Uterus (tissue), 4 donors: ENCODE data around the gene KRTAP10-3. TPM values are rescaled to one million over a fixed set of nuclear protein-coding genes. Genes with fewer than 3 reads are reported as not detected.

Experiments
- DNase-seq, 2 donors: peaks; one replicate each; pipeline ENCODE4 v3.0.0-alpha.2; 2019 to 2020
- H3K27ac ChIP-seq, 2 donors: fragments of 200-600 bp; sonication (generic); 1 replicate in 1 of 2; 2 replicates in 1 of 2; pipeline ENCODE4 v1.5.1; 2016 to 2018
- H3K27me3 ChIP-seq, 2 donors: fragments of 200-600 bp; sonication (generic); one replicate each; pipeline ENCODE4 v1.5.1; 2018 to 2019; ENCODE audit warnings: control low read depth in 1 of 2
- H3K36me3 ChIP-seq, 2 donors: fragments of 200-600 bp; sonication (generic); one replicate each; pipeline ENCODE4 v1.5.1; 2019; ENCODE audit warnings: control low read depth in 1 of 2
- H3K4me1 ChIP-seq, 2 donors: fragments of 200-600 bp; sonication (generic); one replicate each; pipeline ENCODE4 v1.5.1; 2018 to 2019; ENCODE audit warnings: control low read depth in 1 of 2
- H3K4me3 ChIP-seq, 2 donors: fragments of 200-600 bp; sonication (generic); 1 replicate in 1 of 2; 2 replicates in 1 of 2; pipeline ENCODE4 v1.5.1; 2018 to 2019; ENCODE audit warnings: mild to moderate bottlenecking in 1 of 2
- H3K9me3 ChIP-seq, 2 donors: fragments of 200-600 bp; sonication (generic); one replicate each; pipeline ENCODE4 v1.5.1; 2019; ENCODE audit warnings: control low read depth in 1 of 2
- CTCF ChIP-seq, 4 experiments: fragments of 200-600 bp in 2 of 4; fragments of 450-650 bp in 2 of 4; sonication (generic) in 2 of 4; IDR thresholded peaks; one replicate each; pipeline ENCODE4 v1.5.1; 2016 to 2019; ENCODE audit warnings: antibody characterized with exemption in 4 of 4, mild to moderate bottlenecking in 2 of 4, moderate library complexity in 1 of 4
- POLR2A ChIP-seq, 2 donors: fragments of 450-650 bp; IDR thresholded peaks; one replicate each; pipeline ENCODE4 v1.6.1; 2016; ENCODE audit warnings: antibody characterized with exemption in 2 of 2, mild to moderate bottlenecking in 1 of 2, moderate library complexity in 1 of 2
- intact Hi-C: fragments of 100-400 bp; cut with DNase I; formaldehyde crosslinking; loops from one replicate; pipeline ENCODE4 v1.15.1; 2023; ENCODE audit warnings: low total_unique reads
- total RNA-seq, 4 donors: library from RNA; depleted of rRNA in 3 of 4; stranded (reverse); fragments of >200 nt in 3 of 4; gene quantifications; one replicate each; pipeline versions ENCODE4 v1.1.0 to v1.2.4, GENCODE V29; 2014 to 2023
- donor health status: DM: yes; HTN: yes; CAD: no.

KRTAP10-3 gene
- total RNA-seq, 4 donors from 2014 or later, result not detected

GRCh38 chr21:44569861-44570517, 11.4 kb upstream of the KRTAP10-3 start:
- H3K36me3 ChIP-seq, result no peaks in the 10 kb centered on the region
- H3K9me3 ChIP-seq, result no peaks in the 10 kb centered on the region
- no peaks in the 10 kb centered on the region for H3K27me3 ChIP-seq
- H3K4me3 ChIP-seq, result no peak overlapping the region
- no peak for TF ChIP-seq POLR2A (IDR thresholded peaks at IDR 0.05)
- TF ChIP-seq CTCF (IDR thresholded peaks at IDR 0.05), result no peak
- H3K4me1 ChIP-seq, result no peaks in the 10 kb centered on the region
- no peak for DNase-seq
- H3K27ac ChIP-seq, result no peak overlapping the region
- intact Hi-C loops, result no loop called here

- no peak for DNase-seq
- no peak overlapping the region for H3K27ac ChIP-seq
- no peaks in the 10 kb centered on the region for H3K27me3 ChIP-seq
- no peaks in the 10 kb centered on the region for H3K4me1 ChIP-seq
- intact Hi-C loops, result no loop called here
- no peaks in the 10 kb centered on the region for H3K36me3 ChIP-seq
- H3K9me3 ChIP-seq, result no peaks in the 10 kb centered on the region
- TF ChIP-seq POLR2A (IDR thresholded peaks at IDR 0.05) (no peak), CTCF (IDR thresholded peaks at IDR 0.05) (no peak)
- H3K4me3 ChIP-seq, result no peak overlapping the region
Observed at GRCh38 chr21:44568667-44569556, 10.3 kb upstream of the KRTAP10-3 start.

- H3K27me3 ChIP-seq, result no peaks in the 10 kb centered on the region
- no peaks in the 10 kb centered on the region for H3K9me3 ChIP-seq
- H3K4me3 ChIP-seq, result no peak overlapping the region
- H3K27ac ChIP-seq, result no peak overlapping the region
- TF ChIP-seq CTCF (IDR thresholded peaks at IDR 0.05) (no peak), POLR2A (IDR thresholded peaks at IDR 0.05) (no peak)
- H3K4me1 ChIP-seq, result no peaks in the 10 kb centered on the region
- no peak for DNase-seq
- H3K36me3 ChIP-seq, result no peaks in the 10 kb centered on the region
- intact Hi-C loops, result no loop called here
Observed at GRCh38 chr21:44568261-44568660, 9.7 kb upstream of the KRTAP10-3 start.

GRCh38 chr21:44567481-44568171, 9.0 kb upstream of the KRTAP10-3 start:
- TF ChIP-seq POLR2A (IDR thresholded peaks at IDR 0.05) (no peak), CTCF (IDR thresholded peaks at IDR 0.05) (no peak)
- Histone ChIP-seq H3K36me3 (no peaks in the 10 kb centered on the region), H3K27ac (no peak overlapping the region), H3K9me3 (peaks cover 0 to under 1% of the 10 kb centered on the region in 2 donors), H3K27me3 (no peaks in the 10 kb centered on the region), H3K4me1 (no peaks in the 10 kb centered on the region), H3K4me3 (no peak overlapping the region)
- intact Hi-C loops, result no loop called here
- no peak for DNase-seq
